ENCODE results near the gene PCP4L1.
A peak's percentile ranks its signal among the peaks of the same experiment; 100 is the strongest.
"Not testable (repeated sequence)": the region's sequence is repeated elsewhere in the genome, so short reads cannot be mapped to it uniquely, and the experiment has no call there.

PCP4L1 gene

DNA sequence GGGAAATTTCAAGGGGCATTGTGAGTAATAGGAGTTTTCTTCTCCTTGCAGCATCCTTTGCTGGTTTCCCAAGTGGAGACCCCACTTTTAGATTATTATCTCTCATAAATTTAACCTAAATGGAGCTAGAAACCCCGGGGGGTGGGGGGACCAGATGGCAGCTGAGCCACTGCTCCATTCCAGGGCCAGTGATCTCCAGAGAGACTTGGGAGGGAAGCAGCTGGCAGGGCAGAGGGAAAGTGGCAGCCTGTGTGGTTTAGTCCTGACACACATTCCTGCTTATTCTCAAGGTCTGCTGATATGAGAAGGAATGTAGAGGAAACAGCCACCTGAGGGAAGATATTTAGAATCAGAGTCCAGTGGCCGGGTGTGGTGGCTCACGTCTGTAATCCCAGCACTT is 16.3 kb downstream of the PCP4L1 start:
- peak; percentile 73 for DNase-seq

DNA sequence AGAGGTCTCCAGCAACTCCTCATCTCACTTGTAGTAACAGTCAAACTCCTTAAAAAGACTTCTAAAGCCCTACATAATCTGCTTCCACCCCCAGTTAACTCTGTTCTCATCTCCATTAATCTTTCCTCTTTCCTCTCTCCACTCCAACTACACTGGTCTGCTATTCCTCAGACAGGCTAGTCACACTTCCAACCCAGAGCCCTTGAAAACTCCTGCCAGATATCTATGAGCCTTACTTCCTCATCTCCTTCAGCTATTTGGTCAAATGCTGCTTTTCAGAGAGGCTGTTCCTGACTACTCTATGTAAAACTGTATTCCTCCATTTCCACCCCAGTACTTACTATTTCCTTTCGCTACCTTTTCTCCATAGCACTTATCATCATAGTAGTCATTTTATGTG is 24.4 kb downstream of the PCP4L1 start:
- DNase-seq, result no peak

DNA sequence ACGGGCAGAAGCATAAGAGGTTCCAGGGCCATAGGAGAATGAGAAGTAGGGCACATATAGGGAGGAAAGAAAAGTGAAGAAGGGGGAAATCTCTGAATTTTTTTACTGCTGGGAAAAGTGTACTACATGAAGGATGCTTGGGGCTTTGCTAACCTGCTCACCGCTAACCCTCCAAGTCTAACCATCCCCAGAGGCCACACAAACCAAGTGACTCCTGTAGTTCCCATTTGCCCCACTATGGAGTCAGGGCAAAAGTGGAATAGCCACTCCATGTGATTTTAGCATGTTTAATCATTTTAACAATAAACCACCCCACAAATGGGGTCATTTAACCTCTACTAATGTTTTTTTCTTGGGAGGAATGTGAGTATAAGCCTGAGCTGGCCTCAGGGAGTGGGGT is 26.6 kb downstream of the PCP4L1 start:
- DNase-seq, result no peak

DNA sequence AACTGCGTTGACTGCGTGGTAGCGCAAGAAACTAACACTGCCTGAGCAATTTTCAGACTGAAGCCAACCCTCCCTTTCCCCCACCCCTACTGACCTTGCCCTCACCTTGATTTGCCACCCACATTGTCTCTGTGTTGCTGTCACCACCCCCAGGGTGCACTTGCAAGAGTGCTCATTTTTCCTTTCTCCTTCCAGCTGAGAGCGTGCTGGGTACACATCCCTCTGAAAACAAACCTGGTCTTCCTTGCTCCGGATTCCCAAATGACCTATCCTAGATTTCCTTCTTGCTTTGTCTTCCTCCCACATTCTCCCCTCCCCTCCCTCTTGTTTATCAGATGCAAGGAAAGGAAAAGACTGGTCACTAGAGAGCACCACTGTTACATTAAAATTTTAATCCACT is 27.0 kb downstream of the PCP4L1 start:
- DNase-seq, result no peak

DNA sequence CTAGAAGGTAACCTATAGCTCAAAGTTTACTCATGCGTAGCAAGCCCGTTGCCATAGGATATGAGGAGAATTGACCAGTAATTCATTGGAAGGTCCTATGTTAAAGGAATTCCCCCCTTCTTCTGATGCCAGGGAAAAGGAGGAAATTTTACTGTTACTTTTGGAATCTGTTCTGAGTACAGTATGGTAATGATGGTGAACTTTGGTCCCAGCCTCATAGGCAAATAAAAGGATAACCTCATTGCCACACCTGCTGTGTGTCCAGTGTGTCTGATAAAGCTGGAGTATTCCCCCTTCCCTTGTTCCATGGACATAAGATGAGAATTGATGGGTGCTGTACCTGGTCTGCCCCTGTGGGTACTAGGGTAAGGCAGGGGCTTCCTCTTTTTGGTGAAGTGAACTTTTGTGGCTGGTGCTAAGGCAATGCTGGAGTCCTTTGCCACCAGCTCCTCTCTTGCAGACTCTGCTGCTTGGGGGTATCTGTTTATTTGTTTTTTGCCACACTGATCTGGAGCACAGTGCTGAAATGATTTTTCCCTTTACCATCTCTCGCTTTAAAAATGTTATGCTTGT is 29.0 kb downstream of the PCP4L1 start:
- no peak for DNase-seq

DNA sequence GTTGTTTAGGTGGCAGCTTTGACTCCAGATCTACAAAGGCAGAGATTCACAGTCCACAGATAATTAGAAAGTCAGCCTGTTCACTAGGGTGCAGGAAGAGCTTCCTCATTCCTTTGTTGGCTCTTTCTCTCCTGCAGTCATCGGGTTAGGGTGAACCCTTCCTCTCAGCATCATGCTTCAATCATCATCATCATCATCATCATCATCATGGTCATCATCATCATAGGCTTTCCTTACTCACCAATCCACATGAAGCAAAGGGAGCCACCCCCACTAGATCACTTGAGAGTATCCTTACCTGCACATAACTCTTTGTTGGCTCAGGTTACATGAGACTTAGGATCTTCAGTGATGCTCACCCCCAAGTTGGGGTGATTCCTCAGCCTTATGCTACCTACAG is 32.2 kb downstream of the PCP4L1 start:
- no peak for DNase-seq

DNA sequence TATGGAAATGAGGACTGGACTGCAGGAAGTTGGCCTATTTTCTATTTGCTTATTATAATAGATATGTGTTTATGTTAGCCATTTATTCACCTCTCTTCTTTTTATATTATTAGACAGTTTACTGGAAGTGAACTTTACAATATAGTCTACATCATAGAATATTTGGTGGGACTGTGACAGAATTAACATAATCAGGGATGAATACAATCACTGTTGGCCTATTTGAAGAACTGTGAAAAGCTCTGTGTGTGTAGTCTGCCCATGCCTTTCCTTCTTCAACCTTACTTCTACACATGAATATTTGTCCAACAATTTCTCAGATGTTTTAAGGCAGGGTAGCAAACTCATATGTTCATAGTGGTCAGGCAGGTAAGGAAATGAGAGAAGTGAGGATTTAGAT is 38.9 kb downstream of the PCP4L1 start:
- no peak for DNase-seq

DNA sequence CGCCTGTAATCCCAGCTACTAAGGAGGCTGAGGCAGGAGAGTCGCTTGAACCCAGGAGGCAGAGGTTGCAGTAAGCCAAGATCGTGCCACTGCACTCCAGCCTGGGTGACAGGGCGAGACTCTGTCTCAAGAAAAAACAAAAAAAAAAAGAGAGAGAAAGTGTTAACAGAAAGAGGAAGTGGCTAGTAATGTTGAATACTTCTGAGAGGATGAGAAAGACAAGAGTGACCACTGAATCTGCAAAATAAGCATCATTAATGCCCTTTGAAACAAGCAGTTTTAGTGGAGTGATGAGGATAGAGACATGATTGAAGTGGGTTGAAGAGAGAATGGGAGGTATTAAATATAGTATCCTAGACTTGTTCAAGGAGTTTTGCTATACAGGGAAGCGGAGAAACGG is 39.6 kb downstream of the PCP4L1 start:
- no peak for DNase-seq

DNA sequence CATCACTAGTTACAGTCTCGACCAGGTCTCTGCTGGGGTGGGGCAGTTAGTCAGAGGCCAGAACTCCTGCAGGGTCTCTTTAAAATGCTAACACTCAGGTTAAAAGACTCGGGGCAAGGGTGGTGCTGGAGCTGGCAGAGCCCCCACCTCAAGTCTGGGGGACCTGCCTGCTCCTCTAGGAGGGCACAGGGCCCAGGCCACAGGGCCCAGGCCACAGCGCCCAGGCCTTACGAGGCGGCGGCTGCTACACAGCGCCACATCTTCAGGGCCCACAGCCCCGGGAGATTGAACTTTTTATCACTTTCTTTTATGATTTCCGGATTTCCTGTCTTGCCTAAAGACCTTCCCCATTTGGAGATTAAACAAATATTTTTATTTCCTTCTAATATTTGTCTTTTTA is 40.8 kb downstream of the PCP4L1 start:
- DNase-seq, result no peak

DNA sequence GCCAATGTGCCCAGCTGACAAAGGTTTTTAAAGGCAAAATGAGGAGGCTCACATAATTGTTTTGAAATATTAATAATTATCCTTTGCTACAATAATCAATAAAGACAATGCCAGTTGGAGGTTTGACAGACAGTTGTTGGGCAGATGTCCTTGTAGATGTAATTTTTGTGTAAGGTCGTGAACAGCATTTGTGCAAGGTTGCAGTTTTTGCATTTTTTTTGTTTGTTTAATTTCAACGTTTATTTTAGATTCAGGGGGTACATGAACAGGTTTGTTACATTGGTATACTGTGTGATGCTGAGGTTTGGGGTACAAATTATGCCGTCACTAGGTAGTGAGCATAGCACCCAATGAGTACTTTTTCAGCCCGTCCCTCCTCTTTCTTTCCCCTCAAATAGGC is 41.9 kb downstream of the PCP4L1 start:
- DNase-seq, result no peak

DNA sequence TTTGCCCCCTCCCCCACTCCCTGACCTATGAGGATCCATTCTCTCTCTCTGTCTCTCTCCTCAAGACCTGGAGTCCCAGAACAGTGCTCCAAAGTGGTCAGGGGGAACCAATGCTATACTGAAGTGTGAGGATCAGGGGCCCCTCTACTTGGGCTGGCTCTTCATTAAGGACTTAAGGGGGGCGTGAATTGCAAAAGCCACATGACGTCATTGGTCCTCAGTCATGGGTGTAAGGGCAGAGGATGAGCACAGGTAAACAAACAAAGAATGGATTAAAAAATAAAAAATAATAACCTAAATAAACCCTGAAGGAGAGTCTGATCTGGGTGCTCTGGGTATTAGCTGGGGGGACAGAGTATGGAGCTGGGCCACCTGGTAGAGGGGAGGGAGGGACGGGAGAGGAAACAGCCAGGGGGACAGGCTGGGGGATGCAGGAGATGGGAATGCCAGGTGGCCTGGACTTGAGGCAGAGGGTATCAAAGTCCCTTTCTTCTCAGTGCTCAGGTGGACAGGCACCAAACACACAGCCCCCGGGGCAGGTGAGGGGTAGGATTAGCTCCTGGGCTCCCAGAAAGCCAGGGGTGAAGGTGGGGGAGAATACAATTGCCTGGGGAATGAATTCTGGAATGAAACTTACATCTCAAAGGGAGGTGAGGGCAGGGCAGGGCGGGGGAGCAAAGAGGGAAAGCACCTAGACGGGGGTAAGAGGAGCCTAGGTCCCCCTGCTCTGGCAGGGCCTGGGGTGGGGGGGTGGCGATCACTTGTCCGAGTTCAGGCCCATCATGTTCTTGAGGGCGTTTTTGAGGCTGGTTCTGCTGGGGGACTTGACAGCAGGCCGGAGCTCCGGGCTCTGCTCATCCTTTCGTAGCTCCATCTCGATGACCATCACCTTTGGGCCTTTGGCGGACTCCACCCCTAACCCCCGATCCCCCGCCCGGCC is 46.7 kb downstream of the PCP4L1 start:
- no peak for DNase-seq

DNA sequence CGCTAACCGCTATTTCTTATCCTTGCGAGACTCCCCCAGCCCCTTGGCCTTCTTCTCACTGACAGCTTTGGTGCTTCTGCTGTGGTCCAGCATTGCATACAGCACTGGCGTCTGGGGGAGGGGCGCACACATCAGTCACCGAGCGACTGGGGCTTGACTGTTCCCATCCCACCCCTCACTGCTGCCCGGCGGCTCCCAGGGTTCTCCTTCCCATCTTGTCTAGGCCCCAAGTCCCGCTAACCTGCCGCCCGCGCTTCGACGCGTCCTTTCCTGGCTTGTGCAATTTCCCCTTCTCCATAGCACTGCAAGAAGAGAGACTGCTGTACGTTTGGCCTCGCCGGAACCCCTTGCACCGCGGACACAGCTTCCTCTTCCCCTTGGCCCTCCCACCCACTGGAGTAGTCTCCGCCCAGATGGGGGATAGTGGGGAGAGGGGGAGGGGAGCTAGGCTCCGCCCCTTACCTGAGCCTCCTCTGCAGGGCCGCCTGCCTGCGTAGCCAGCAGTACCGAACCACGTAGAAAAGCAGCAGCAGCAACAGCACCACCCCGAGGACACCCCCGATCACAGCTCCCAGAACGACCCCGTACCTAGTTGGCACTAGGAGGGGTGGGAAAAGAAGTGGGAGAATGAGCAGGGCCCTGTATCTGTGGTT is 47.4 kb downstream of the PCP4L1 start:
- DNase-seq, result peak; percentile 96

DNA sequence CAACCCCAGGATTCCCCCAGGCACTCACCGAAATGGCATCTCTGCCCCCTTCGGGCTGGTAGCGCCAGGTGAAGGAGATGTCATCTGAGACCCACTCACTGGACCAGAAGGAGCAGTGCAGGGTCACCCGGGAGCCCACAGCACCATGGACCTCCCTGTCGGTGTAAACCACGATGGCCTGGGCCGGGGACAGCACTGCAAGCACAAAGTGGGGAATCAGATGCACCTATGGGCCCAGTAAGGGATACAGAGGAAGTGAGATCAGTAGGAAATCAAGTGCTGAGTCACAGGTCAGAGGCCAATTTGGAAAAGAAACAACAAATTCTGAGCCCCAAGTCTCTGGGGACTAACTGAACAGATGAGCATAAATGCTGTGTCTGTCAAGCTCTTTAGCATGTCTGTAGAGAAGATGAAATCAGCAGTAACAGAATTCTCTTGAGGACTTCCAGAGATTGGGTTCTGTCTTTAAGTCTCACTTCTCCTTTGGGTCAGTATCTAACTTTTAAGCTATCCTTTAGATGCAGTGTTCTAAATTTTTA is 48.8 kb downstream of the PCP4L1 start:
- peak; percentile 59 for DNase-seq

DNA sequence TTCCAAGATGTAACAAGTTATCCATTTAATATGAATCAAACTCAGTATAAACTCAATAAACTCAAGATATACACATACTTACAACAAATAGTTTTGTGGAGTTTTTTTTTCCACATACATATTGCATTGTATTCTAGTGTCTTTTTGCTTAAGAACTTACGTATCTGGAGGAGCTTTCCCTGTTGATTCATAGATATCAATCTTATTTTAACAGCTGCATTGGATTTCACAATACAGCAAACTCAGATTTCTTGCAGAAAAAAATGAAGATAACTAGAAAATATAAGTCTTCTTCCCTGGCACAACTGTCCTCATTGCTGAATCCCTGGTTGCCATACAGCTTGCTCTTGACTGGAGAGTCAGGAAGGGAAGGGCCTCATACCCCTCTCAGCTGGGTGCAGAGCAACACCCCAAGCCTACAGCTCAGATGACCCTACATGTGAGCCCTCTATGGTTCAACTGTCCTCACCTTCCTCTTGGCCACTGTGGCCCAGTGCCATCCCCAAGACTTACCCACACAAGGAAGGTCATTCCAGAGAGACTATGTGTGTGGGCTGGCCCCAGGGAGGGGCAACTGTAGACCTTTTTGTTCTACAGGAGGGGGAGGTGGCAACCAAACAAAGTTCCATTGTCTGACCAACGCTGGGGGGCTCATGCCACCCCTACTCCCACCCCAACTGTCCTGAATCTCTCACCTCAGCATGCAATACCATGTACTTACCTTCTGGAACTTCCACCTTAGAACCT is 49.5 kb downstream of the PCP4L1 start:
- DNase-seq, result no peak

DNA sequence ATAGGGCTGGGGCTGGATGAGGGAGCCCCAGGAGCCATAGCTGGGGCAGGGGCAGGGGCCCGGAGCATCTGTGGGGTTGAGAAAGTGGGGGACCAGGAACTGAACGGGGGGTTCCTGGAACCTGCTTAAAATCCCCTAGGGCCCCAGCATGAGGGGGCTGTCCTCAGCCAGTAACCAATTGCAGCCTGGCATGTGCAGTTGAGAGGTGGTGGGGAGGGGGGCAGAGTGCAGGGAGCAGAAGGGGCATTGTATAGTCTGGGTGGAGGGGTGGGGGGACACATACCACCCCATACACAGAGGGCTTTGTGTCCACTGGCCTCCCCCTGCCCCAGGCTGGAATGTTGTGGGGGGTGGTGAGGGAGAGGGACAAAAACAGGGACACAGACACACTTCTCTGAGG is 51.3 kb downstream of the PCP4L1 start, which contains the start of gene MPZ:
MPZ (minus strand) TSS at position 101 of the 400 bp plus-strand sequence; CDS start at position 38, 63 bp downstream.
- no peak for DNase-seq

DNA sequence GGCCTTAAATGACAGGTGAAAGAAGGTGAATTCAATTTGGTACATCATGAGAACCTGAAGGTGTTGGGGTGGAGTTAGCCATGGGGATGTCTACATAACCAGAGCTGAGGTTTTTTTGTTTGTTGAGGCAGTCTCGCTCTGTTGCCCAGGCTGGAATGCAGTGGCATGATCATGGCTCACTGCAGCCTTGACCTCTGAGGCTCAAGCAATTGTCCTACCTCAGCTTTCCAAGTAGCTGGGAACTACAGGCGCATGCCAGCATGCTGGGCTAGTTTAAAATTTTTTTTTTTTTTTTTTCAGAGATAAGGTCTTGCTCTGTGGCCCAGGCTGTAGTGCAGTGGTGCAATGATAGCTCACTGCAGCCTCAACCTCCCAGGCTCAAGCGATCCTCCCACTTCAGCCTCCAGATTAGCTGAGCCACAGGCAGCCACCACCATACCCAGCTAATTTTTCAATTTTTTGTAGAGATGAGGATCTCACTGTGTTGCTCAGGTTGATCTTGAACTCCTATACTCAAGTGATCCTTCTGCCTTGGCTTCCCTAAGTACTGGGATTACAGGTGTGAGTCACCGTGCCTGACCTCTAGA is 53.1 kb downstream of the PCP4L1 start:
- DNase-seq, result no peak

DNA sequence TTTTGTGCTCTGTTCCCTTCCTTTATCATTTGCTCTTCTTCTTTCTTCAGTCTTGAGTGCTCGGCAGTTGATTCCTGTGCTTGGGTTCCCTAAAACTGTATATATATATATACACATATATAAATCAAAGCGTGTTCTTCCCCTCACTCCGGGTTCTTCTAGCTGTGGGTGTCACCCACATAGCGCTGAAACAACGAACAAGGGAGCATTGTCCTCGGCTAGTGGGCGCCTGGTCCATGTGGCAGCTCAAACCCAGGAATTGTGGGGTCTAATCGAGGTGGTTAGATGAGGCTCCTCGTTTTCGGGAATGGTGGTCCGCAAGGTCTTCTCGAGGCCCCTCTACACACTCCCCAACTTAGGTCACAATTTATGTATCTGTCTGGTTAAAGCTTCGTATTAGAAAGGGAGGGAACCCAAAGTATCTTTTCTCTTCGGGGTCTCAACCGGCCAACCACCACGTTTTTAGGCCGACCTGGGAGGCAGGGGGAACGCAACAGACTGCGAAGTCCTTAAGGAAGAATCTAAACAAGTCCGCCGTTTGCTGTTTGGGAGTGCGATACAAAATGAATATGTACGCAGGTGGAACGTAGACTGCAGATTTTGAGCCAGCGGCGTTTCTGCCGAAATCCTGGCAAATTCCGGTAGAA is 55.1 kb downstream of the PCP4L1 start:
- no peak for DNase-seq

DNA sequence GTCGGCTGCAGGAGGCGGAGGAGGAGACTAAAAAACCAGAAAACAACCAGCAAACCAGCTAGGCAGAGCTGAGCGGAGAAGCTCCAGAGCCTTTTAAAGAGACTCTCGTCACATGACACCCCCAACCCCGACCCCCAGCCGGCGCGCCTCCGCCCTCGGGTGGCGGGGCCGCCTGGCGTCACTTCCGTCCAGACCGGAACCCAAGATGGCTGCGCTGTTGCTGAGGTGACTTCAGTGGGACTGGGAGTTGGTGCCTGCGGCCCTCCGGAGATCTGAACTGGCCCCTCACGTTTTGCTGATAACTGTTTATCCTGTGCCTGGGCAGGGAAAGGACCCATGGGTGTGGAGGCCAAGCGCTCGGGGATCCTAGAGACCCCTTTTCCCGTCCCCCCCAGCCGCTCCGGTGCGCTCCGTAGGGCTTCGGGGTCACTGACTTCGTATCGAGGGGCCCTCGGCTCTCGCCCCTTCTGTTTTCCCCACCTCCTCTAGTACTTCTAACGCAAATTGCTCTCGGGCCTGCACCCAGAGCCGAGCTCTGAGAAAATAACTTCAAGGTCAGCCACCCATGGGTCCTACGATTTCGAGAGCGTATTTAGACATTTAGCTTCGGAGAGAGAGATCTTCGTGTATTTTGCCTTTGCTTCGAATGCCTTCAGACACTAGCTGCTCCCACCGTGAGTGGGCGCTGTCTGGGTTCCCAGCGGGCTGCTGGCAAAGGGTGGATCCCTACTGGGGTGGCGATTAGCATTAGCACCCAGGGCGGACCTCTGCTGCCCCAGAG is 55.8 kb downstream of the PCP4L1 start, which contains the start of gene SDHC:
SDHC (plus strand) TSS at position 181 of the 781 bp plus-strand sequence; CDS start at position 206, 25 bp downstream.
- DNase-seq, result peak; percentile 96

DNA sequence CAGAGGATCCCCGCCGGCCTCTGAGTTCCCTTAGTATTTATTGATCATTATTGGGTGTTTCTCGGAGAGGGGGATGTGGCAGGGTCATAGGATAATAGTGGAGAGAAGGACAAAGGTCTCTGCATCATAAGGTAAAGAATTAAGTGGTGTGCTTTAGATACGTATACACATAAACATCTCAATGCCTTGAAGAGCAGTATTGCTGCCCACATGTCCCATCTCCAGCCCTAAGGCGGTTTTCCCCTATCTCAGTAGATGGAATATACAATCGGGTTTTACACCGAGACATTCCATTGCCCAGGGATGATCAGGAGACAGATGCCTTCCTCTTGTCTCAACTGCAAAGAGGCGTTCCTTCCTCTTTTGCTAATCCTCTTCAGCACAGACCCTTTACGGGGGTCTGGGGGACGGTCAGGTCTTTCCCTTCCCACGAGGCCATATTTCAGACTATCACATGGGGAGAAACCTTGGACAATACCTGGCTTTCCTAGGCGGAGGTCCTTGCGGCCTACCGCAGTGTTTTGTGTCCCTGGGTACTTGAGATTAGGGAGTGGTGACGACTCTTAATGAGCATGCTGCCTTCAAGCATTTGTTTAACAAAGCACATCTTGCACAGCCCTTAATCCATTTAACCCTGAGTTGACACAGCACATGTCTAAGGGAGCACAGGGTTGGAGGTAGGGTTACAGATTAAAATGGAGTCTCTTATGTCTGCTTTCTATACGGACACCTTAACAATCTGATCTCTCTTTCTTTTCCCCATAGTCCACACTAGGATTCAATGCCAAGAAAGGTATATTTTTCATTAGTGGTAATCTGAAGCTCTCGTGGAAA is 57.5 kb downstream of the PCP4L1 start:
- not testable (repeated sequence) for DNase-seq

DNA sequence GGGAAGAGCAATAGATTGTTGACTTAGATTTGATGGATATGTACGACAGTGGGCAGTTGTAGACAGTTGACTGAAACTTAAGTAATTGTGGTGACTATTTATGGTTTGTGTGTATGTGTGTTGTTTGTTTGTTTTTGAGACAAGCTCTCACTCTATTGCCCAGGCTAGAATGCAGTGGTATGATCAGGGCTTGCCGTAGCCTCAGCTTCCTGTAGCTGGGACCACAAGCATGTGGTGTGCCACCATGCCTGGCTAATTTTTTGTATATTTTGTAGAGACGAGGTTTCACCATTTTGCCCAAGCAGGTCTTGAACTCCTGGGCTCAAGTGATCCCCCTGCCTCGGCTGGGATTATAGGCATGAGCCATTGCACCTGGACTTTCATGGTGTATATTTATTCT is 65.5 kb downstream of the PCP4L1 start:
- no peak for DNase-seq

All from islet precursor cell (in vitro differentiated cells).